ENCODE data around the gene HLX.

DNA sequence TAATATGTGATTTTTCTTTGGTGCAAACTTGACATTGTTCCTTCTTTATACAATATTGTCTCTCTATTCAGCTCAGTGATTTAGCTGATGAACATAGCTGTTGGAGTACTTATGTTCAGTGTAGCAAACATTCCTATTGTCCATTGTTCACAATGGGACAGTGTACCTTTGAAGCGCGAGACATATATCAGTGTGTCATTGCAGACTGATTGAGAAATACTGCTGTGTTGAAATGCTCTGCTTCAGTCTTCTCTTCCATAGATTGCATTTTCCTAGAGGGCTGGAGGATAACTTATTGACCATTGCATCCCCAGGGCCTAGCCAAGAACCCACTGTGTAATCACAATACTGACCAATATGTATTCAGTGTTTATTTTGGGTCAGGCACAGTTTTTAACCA is 46.5 kb downstream of the HLX start:
- TF ChIP-seq, protein P1, sequence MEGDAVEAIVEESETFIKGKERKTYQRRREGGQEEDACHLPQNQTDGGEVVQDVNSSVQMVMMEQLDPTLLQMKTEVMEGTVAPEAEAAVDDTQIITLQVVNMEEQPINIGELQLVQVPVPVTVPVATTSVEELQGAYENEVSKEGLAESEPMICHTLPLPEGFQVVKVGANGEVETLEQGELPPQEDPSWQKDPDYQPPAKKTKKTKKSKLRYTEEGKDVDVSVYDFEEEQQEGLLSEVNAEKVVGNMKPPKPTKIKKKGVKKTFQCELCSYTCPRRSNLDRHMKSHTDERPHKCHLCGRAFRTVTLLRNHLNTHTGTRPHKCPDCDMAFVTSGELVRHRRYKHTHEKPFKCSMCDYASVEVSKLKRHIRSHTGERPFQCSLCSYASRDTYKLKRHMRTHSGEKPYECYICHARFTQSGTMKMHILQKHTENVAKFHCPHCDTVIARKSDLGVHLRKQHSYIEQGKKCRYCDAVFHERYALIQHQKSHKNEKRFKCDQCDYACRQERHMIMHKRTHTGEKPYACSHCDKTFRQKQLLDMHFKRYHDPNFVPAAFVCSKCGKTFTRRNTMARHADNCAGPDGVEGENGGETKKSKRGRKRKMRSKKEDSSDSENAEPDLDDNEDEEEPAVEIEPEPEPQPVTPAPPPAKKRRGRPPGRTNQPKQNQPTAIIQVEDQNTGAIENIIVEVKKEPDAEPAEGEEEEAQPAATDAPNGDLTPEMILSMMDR (IDR thresholded peaks at IDR 0.05; ENCODE audit: low read length) = no peak
- no peak for TF ChIP-seq EZH2 (IDR thresholded peaks at IDR 0.05; ENCODE audit: borderline replicate concordance, low read length)
